Kasumi-1 (cell line): Measurements from ENCODE around the gene ZBTB3.
"Not testable (repeated sequence)": the region's sequence is repeated elsewhere in the genome, so short reads cannot be mapped to it uniquely, and the experiment has no call there.

Source experiments
- DNase-seq, 2 experiments: peaks; one replicate each; lab custom pipeline; 2025; lab: John Stamatoyannopoulos, UW

The ZBTB3 gene

DNA sequence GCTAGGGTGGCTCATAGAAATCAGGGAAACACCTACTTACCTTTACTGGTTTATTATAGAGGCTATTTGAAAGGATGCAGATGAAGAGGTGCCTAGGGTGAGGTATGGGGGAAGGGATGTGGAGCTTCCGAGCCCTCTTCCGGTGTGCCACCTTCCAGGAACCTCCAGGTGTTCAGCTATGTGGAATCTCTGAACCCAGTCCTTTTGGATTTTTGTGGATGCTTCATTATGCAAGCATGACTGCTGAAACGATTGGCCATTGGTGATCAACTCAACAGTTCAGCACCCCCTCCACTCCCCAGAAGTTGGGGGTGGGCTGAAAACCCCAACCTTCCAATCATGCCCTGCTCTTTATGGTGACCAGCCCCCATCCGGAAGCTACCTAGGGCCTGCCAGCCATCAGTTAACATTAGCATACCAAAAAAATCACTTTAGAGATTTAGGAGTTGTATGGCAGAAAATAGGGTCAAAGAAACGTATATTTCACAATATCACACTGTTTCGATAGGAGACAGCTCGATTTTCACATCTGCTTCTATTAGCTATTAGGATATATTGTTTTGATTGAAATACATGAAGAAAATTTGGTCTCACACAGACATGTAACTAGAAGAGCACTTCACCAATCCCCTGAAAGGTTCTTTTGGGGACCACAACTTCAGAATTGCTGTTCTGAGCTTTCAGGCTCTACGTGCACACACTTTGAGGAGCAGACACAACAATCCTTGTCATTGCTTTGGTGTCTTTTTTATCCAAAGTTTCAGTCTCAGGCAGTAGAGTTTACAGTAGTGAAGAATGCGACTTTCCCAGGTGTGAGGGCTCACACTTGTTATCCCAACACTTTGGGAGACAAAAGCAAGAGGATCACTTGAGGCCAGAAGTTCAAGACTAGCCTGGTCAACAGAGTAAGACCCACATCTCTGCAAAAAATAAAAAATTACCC lies 4.2 kb upstream of the ZBTB3 start:
- no peak for DNase-seq

DNA sequence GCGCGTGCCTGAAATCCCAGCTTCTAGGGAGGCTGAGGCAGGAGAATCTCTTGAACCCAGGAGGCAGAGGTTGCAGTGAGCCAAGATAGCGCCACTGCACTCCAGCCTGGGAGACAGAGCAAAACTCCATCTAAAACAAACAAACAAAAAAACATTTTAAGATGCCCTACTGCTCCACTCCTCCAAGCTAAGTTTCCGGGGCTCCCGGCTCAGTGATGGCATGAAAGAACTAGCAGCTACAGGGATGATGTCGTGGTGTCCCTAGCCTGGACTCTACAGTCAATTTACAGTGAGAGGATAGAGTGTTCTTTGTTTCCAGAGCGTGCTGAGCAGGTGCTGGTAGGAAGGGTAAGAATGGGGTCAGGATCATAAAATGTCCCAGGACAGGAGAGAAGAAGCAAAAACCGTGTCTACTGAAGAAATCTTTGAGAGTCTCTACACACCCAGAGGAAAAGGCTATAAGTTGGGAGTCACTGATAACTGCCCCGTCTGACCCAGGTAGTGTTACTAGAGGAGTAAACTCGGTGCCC lies 1.2 kb upstream of the ZBTB3 start:
- no peak for DNase-seq

DNA sequence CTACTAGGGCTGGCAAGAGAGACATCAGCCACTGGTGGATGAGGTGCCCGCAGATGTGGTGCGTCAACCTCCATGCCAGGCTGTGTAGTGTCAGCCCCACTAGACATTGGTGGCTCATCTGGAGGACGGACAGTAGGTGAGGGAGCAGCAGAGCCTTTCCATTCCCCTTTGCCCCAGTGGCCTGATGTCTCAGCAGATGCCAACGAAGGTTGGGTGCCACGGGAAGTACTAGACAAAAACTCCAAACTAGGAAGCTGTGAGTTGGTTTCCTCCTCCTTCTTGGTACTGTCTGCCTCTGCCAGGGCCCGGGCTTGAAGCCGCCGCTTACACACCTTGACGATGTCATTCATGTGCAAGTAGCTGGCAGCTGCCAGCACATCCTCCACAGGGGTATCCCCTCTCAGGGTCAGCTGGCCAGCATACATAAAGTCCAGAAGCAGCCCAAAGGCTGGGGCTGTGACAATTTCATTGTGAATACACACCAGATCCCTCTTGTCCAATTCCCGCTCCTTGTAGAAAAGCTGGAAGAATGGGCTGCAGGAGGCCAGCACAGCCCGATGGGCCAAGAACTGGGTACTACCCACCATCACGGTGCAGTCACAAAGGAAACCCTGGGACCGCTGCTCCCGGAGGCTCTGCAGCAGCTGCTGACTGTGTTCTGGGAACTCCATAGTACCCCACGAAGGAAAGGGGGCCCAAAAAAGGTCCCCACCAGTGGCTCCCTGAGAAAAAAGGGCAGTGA lies 795 bp downstream of the ZBTB3 start:
- no peak for DNase-seq

DNA sequence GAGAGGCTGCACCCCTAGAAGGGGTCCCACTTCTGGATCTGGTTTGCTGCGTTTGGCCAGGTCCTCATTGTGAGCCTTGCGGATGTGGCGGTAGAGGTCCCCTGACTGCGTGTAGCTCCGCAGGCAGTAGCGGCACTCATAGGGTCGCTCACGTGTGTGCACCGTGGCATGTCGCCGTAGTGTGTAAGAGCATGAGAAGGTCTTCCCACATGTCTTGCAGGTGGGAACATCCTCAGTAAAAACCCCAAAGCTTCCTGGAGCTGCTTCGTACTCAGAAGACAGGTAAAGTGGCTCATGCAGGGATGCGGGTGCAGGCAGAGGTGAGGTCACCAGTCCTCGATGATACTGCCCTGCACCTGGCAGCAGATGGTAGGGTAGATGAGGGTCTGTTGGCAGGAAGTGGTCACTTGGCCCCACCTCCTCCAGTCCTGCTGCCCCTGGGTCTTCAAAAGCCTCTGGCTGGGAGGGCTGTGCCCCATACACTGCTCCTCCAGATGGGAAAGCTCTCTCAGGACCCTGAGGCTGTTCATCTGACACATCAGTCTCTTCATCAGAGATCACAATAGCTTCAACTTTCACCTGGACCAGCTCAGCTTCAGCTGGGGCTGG lies 1.7 kb downstream of the ZBTB3 start:
- DNase-seq: no peak

DNA sequence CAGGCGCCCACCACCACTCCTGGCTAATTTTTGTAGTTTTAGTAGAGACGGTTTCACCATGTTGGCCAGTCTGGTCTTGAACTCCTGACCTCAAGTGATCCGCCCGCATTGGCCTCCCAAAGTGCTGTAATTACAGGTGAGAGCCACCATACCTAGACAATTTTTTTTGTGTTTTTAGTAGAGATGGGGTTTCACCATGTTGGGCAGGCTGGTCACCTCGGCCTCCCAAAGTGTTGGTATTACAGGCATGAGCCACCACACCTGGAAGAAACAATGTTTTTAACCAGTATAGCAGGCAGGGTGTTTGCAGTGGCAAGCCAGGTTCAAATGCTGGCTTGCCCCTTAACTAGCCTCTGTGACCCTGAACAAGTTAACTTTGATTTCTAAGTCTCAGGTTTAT lies 4.0 kb downstream of the ZBTB3 start:
- not testable (repeated sequence) for DNase-seq

DNA sequence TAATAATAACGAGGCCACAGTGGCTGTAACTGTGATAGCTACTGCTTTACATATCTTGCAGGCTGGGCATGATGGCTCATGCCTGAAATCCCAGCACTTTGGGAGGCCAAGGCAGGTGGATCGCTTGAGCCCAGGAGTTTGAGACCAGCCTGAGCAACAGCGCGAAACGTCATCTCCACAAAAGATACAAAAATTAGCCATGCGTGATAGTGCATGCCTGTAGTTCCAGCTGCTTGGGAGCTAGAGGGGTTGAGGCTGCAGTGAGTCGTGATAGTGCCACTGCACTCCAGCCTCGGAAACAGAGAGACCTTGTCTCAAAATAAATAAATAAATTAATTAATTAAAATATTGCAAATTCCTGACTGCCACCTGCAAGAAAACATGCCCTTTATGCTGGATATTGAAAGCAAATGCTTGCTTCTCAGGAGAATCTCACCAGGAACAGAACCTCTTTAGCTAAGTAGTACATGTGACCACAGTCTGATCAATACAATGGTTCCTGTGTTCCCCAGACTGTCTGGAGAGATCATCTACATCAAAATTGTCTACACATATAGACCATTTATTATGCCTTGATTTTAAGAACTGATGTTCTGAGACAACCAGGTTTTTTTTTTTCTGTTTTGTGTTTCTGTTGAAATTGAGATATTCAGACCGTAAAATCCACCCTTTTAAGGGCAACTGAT lies 6.3 kb downstream of the ZBTB3 start:
- DNase-seq: no peak

DNA sequence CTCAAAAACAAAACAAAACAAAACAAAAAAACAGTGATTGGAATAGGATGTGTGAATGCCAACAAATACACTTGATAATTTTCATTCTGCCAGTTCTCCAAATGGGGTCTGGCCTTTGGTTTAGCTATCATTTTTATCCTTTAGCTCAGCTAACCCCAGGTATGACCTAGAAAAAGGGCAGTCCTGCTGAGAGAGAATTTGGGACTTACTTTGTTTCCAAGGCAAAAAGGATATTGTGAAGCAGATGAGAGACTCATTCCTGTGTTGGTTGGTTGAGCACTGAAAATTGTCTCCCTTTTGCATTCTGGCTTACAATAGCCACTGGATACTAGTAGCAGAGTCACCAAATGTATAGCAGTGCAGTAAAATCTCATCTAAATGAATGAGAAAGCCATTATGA lies 16.8 kb downstream of the ZBTB3 start:
- no peak for DNase-seq

DNA sequence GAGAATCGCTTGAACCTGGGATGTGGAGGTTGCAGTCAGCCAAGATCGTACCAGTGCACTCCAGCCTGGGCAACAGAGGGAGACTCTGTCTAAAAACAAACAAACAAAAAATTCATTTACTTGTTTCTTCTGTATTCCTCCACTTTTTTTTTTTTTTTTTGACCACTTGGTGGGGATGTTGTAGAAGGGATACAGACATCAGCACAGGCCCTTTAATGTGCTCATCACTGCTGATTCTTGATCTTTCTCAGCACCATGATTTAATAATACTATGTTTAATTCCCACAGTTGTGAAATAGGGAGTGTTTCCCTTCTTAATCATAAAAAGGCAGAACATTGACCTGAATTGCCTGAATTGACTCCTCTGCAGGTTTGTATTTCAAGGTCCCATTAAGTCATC lies 21.1 kb downstream of the ZBTB3 start:
- peak; percentile 55 to 63 for DNase-seq

DNA sequence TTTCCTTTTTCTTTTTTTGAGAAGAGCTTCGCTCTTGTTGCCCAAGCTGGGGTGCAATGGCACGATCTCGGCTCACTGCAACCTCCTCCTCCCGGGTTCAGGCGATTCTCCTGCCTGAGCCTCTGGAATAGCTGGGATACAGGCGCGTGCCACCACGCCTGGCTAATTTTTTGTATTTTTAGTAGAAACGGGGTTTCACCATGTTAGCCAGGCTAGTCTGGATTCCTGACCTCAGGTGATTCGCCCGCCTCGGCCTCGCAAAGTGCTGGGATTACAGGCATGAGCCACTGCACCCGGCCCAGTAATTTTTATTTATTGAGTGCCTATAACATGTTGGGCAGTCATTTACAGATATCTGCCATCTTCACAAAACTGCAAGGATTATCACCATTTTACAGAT lies 23.9 kb downstream of the ZBTB3 start:
- DNase-seq: not testable (repeated sequence)

DNA sequence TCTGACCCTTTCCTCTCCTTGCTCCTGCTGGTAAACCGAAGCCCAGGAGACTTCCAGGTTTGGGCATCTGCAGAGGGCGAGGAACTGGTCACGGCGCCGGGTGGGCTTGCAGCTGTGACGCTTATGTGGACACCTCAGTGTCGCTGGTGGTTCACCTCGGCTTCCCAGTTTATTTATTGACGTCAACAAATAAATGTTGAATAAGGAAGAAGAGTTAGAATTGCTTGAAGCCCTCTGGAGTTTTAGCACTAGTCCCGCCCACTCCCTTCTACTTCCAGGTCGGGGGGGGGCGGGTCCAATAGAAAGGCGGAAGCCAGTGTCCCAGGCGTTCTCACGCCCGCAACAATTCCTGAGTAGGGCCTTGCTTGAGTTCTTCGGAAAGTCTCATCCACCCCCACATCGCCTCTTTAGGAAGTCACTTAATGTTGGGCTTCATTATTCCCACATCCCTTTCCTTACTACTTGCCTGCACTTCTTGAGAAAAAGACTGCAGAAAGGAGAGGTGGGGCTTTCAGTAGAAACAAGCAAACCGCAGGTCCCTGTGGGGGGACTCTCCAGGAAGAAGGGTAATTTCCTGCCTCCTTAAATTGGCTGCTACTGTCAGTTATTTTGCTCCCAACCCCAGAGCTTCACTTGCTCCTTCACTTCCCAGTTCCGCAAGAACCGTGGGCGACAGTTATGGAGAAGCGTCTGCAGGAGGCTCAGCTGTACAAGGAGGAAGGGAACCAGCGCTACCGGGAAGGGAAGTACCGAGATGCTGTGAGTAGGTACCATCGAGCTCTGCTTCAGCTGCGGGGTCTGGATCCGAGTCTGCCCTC lies 25.6 kb downstream of the ZBTB3 start, which contains the start of gene TTC9C:
TTC9C (plus strand) TSS at position 316 of the 818 bp plus-strand sequence; CDS start at position 679, 363 bp downstream.
- DNase-seq: peak; percentile 92 to 93

DNA sequence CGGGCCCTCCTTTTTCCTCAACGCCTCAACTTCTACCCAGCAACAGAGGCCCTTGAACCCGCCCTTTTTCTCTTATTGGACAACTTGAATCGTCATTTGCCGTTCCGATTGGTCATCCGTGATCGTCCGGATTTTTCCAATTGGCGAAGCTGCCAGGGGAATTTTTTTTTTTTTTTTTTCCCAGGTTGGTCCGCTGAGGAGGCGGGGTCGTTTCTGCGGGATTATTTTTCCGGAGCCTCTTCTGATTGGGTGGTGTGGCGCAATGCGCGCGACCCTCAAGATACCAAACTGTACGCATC lies 26.1 kb downstream of the ZBTB3 start:
- DNase-seq: peak; percentile 96 to 98

DNA sequence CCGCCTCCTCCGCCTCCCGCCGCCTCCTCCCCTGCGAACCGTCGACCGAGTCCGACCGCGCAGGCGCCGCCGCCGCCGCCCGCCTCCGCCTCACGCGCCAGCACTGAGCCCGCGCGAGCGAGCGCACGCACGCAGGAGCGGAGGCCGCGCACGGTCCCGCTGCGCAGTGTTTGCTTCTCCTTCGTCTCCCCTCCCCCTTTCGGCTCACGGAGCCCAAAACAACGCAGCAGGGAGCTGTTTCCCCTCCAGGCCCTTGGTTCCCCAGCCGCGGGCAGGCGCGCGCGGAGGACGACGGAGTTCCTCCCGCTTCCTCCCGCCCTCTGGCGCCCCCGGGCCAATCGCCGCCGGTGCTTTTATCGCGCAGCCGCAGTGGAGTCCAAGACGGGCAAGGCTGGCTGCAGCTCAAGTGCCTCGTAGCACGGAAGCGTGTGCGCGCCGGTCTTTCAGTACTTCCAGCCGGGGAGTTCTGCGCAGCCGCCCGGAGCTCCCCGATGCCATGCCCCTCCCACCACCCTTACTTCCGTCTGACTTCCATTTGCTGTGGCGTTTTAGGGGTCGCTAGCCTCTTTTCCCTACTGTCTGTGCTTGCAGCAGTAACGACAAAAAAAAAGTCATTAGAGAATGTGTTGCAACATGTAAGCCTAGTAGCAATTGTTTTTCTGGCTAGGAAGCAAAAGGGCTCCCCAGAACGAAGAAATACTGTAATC lies 26.6 kb downstream of the ZBTB3 start, which contains the start of gene HNRNPUL2:
HNRNPUL2 (minus strand) TSS at position 293 of the 707 bp plus-strand sequence. CDS start 301 bp downstream, outside the sequence.
- peak; percentile 98 to 99 for DNase-seq

DNA sequence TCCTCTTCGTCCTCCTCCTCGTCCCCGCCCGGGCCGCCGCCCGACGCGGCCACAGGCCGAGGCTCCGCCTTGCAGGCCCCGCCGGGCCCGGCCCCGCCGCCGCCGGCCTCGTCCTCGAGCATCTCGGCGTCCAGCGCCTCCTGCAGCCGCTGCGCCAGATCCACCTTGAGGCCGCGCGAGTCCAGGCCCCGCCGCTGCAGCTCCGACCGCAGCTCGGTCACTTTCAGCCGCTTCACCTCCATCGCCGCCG lies 27.1 kb downstream of the ZBTB3 start:
- no peak for DNase-seq

DNA sequence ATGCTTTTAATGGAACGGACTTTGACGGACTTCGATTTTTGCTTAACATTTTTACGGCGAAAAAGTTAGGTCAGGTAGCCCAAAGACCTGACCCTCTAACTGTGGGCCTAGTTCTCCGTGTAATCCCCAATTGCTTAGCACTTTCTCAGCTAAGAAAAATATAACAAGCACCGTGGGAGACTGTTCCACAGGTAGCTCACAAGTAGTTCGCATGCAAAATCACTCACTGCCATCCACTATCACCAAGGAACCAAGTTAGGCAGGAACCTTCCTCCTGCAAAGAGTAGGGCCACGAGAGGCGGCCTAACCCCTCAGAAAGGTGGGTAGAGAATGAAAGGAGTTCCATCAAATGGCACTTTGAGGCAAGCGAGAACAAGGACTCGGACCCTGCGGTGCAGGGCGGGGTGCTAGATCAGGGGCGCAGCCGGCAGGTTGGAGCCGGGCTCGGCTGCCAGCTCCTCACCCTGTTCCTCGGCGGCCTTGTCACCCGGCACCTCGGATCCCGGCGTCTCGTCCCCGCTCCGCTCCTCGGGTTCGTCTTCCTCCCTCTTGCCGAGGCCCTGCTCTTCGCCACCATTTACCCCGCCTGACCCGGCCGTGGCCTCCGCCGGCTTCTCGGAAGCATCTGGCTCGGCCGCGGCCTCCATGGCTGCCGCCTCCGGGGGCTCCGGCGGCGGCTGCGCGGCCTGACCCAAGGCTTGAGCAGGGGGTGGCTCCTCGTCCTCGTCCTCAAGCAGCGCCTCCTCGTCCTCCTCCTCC lies 27.6 kb downstream of the ZBTB3 start:
- DNase-seq: no peak

DNA sequence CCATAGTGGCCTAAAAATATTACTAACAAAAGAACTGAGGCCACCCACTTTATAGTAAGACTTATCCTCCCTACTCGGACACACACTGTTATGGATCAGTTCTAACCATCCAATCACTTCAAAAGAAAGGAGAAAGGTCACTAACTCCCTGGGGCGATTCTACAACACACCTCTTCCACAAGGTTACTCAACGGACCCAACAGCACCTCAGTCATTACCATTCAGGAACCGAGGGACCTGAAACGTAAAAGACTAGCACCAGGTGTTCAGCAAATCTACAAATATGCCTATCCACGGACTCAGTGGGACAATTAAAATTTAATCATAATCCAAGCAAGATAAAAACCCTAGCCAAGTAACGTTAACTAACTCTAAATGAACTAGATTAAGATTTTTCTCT lies 28.3 kb downstream of the ZBTB3 start:
- DNase-seq: no peak

DNA sequence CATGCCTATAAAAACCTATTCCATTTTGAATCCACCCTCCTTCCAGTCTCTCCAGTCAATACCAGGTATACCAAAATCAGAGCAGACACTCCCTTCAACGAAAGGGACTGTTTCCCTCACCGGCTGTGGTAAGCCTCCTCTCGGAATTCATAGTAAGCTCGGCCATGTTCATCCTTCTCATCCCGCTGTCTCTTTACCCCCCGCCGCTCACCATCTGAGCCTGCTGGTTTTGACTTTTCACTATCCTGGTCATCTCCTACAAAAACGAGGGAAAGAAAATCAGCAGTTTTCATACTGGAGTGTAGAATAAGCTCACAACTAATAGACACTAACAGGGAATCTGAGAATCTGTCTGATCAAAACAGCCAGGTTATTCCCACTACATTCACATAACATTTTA lies 29.8 kb downstream of the ZBTB3 start:
- no peak for DNase-seq

DNA sequence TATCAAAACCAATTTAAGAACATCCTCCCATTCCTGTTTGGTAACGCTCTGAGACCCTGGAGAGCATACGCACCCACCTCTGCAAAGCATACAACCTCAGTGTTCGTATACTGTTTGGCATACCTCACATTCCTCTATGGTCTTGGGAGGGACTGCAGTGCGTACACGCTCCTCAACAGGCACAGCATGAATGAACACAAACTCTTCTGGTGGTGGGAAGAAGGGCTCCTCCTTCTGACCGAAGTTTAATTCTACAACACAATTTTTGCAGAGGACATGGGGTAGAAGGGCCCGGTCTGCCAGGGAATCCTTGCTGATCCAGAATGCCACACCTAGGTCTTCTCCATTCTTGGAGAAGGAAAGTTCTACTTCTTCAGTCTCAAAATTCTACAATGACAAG lies 32.0 kb downstream of the ZBTB3 start:
- DNase-seq: peak; percentile 56 to 77

DNA sequence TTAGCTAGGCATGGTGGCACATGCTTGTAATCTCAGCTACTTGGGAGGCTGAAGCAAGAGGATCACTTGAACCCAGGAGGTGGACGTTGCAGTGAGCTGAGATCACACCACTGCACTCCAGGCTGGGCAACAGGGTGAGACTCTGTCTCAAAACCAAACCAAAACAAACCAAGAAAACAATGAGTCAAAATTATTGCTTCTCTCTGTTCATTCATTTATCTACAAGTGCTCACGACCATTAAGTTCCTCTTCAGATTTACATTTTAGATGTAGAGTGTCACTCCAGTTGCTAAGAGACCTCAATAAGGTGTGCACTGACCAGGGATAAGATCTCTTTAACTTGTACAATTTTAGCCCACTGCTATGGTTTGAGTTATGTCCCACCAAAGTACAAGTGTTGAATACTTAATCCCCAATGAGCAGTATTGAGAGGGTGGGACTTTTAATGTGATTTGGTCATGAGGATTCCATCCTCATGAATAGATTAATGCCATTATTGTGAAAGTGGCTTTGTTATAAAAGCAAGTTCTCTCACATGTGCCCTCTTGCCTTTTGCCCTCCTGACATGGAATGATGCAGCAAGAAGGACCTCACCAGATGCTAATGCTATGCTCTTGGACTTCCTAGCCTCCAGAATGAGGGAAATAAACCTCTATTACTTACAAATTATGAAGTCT lies 34.5 kb downstream of the ZBTB3 start:
- no peak for DNase-seq

DNA sequence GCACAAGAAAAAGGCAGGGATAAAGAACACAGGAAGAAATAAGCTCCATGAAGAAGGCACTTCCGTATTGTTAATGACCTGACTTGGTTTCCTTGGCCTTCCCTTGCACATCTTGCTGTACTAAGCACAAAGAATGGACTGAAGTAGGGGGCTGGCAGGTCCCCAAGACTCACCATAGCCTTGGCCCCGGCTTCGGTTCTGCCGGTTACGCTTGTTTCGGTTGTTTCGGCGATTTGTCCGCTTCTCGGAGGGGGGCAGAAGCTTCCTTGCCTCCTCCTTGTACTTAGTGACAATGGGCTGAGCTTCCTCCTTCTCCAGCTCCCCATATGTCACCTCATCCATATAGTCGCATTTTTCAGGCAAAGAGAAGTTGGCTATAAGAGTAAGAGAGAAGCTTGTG lies 37.1 kb downstream of the ZBTB3 start:
- DNase-seq: no peak
